ENCODE data around the gene KLHL26.

GRCh38 chr19:18620311-18620710, 16.5 kb upstream of the KLHL26 start:
- TF ChIP-seq EZH2 (IDR thresholded peaks at IDR 0.05; ENCODE audit: borderline replicate concordance, insufficient read depth, low read length, poor library complexity, severe bottlenecking) (no peak), EP300 (conservative IDR thresholded peaks at IDR 0.05; ENCODE audit: poor library complexity, severe bottlenecking) (no peak), CTCF (IDR thresholded peaks at IDR 0.05; ENCODE audit: poor library complexity, severe bottlenecking) (no peak), MXI1 (conservative IDR thresholded peaks at IDR 0.05; ENCODE audit: poor library complexity, severe bottlenecking) (no peak), POLR2AphosphoS5 (IDR thresholded peaks at IDR 0.05) (no peak)

Data from neural cell (in vitro differentiated cells).